GM23338 (cell line): ENCODE measurements around the gene SFRP5.

Source experiments
- CREB1 ChIP-seq: fragments of 250-450 bp; sonication (Bioruptor Pico); IDR thresholded peaks from 2 replicates; pipeline ENCODE4 v1.5.0; 2020; ENCODE audit warnings: low read depth, mild to moderate bottlenecking, moderate library complexity
- EZH2phosphoT487 ChIP-seq: fragments of 200-600 bp; sonication (generic); IDR thresholded peaks from one replicate; pipeline ENCODE4 v1.8.1; 2018; ENCODE audit warnings: antibody characterized with exemption; ENCODE audit not compliant: unreplicated experiment
- JUNB ChIP-seq: IDR thresholded peaks from one replicate; pipeline ENCODE4 v1.6.1; 2016; ENCODE audit warnings: antibody characterized with exemption; ENCODE audit not compliant: unreplicated experiment
- NANOG ChIP-seq: IDR thresholded peaks from 2 replicates; pipeline ENCODE4 v1.6.1; 2016; ENCODE audit warnings: antibody characterized with exemption, borderline replicate concordance
- ZNF114 ChIP-seq: fragments of 250-450 bp; sonication (Bioruptor Pico); IDR thresholded peaks from 2 replicates; pipeline ENCODE4 v1.5.0; 2020; ENCODE audit warnings: mild to moderate bottlenecking, moderate library complexity
- TF ChIP-seq, protein P1 (sequence below), 2 experiments: fragments of 200-600 bp in 1 of 2; sonication (generic) in 1 of 2; conservative IDR thresholded peaks; 2 replicates each; pipeline versions ENCODE4 v1.5.1 to v1.6.1; 2016 to 2017; ENCODE audit warnings: antibody characterized with exemption in 2 of 2, low read depth in 2 of 2, mild to moderate bottlenecking in 2 of 2, moderate library complexity in 1 of 2
- TF ChIP-seq, protein P2 (sequence below): IDR thresholded peaks from one replicate; pipeline ENCODE4 v1.6.1; 2018; ENCODE audit warnings: antibody characterized with exemption; ENCODE audit not compliant: unreplicated experiment

DNA sequence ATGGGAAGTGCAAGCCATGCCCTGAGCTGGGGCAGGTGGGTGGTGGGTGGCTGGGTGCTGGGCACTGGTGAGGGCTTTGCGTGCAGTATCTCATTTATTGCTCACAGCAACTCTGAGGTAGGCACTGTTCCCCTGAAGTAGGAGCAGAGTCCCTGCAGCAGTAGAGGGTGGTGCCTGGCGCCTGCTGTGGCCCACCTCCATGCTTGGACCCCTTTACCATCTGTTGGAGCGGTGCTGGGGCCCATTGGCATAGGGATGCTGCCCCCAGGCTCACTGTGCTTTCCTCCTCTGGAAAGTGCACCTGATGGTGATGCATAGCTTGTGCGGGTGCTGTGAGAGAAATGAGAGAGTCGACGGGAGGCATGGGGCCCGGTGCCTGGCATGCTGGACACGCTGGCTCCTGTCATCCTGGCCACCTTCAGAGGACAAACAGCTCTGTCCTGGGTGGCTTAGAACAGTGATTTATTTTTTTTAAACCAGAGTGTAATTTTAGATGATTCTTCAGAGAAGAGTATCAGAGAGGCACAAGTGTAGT, 10.4 kb downstream of the SFRP5 start:
- TF ChIP-seq, protein P1, sequence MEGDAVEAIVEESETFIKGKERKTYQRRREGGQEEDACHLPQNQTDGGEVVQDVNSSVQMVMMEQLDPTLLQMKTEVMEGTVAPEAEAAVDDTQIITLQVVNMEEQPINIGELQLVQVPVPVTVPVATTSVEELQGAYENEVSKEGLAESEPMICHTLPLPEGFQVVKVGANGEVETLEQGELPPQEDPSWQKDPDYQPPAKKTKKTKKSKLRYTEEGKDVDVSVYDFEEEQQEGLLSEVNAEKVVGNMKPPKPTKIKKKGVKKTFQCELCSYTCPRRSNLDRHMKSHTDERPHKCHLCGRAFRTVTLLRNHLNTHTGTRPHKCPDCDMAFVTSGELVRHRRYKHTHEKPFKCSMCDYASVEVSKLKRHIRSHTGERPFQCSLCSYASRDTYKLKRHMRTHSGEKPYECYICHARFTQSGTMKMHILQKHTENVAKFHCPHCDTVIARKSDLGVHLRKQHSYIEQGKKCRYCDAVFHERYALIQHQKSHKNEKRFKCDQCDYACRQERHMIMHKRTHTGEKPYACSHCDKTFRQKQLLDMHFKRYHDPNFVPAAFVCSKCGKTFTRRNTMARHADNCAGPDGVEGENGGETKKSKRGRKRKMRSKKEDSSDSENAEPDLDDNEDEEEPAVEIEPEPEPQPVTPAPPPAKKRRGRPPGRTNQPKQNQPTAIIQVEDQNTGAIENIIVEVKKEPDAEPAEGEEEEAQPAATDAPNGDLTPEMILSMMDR (conservative IDR thresholded peaks at IDR 0.05; ENCODE audit: low read depth in 2 of 2): no peak
- TF ChIP-seq NANOG (no peak), JUNB (no peak), EZH2phosphoT487 (no peak), ZNF114 (CRISPR knock-in tag) (no peak), CREB1 (CRISPR knock-in tag) (no peak)
- TF ChIP-seq, protein P2, sequence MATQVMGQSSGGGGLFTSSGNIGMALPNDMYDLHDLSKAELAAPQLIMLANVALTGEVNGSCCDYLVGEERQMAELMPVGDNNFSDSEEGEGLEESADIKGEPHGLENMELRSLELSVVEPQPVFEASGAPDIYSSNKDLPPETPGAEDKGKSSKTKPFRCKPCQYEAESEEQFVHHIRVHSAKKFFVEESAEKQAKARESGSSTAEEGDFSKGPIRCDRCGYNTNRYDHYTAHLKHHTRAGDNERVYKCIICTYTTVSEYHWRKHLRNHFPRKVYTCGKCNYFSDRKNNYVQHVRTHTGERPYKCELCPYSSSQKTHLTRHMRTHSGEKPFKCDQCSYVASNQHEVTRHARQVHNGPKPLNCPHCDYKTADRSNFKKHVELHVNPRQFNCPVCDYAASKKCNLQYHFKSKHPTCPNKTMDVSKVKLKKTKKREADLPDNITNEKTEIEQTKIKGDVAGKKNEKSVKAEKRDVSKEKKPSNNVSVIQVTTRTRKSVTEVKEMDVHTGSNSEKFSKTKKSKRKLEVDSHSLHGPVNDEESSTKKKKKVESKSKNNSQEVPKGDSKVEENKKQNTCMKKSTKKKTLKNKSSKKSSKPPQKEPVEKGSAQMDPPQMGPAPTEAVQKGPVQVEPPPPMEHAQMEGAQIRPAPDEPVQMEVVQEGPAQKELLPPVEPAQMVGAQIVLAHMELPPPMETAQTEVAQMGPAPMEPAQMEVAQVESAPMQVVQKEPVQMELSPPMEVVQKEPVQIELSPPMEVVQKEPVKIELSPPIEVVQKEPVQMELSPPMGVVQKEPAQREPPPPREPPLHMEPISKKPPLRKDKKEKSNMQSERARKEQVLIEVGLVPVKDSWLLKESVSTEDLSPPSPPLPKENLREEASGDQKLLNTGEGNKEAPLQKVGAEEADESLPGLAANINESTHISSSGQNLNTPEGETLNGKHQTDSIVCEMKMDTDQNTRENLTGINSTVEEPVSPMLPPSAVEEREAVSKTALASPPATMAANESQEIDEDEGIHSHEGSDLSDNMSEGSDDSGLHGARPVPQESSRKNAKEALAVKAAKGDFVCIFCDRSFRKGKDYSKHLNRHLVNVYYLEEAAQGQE: no peak
